Testis (tissue), 3 donors: Measurements from ENCODE around the gene DTNB. TPM values are rescaled to one million over a fixed set of nuclear protein-coding genes. Genes with fewer than 3 reads are reported as not detected.
A peak's percentile ranks its signal among the peaks of the same experiment; 100 is the strongest.

Experiments
- DNase-seq: peaks from one replicate; pipeline ENCODE4 v3.0.0-alpha.2; 2019
- H3K27ac ChIP-seq, 2 donors: fragments of 200-600 bp; sonication (generic); one replicate each; pipeline ENCODE4 v1.5.1; 2019
- H3K27me3 ChIP-seq: fragments of 200-600 bp; sonication (generic); one replicate; pipeline ENCODE4 v1.5.1; 2019
- H3K36me3 ChIP-seq: fragments of 200-600 bp; sonication (generic); one replicate; pipeline ENCODE4 v1.5.1; 2017; ENCODE audit warnings: low read depth; ENCODE audit errors: missing control alignments
- H3K4me1 ChIP-seq: fragments of 200-600 bp; sonication (generic); one replicate; pipeline ENCODE4 v1.5.1; 2019
- H3K4me3 ChIP-seq, 2 donors: fragments of 200-600 bp; sonication (generic); one replicate each; pipeline ENCODE4 v1.5.1; 2017 to 2019
- H3K9me3 ChIP-seq: fragments of 200-600 bp; sonication (generic); one replicate; pipeline ENCODE4 v1.5.1; 2017
- POLR2A ChIP-seq: fragments of 450-650 bp; IDR thresholded peaks from one replicate; pipeline ENCODE4 v1.6.1; 2017; ENCODE audit warnings: antibody characterized with exemption, mild to moderate bottlenecking, moderate library complexity
- WGBS, 2 donors: methylation state at CpG; one replicate each; pipeline ENCODE4 v1.1.5; 2018; 5-methylcytosine and 5-hydroxymethylcytosine counted together
- intact Hi-C: fragments of 100-400 bp; cut with DNase I; formaldehyde crosslinking; loops from one replicate; pipeline ENCODE4 v1.15.1; 2023; ENCODE audit warnings: low total_unique reads
- polyA plus RNA-seq: library from polyadenylated mRNA; stranded (reverse); fragments of 350-450 nt; fragmentation: Illumina TruSeq; extraction: RNeasy Lipid Tissue Mini Kit (QIAGEN cat#74804); gene quantifications from one replicate; pipeline ENCODE4 v1.2.3, GENCODE V29; 2014; ENCODE audit warnings: low read depth, low replicate concordance; ENCODE audit not compliant: insufficient read depth
- total RNA-seq, 2 donors: library from RNA; depleted of rRNA; stranded (reverse); fragments of >200 nt; gene quantifications; one replicate each; pipeline ENCODE4 v1.2.3, GENCODE V29; 2016
- TF ChIP-seq, protein P1 (sequence below), 3 experiments: fragments of 450-650 bp in 2 of 3; fragments of 200-600 bp in 1 of 3; sonication (generic) in 1 of 3; IDR thresholded peaks; one replicate each; pipeline ENCODE4 v1.5.1; 2016 to 2019; ENCODE audit warnings: antibody characterized with exemption in 3 of 3, mild to moderate bottlenecking in 2 of 3, moderate library complexity in 1 of 3

DTNB gene
- total and polyA plus RNA-seq, 3 donors from 2014 or later: 21.9 to 47.3 (median 45.1) TPM

DNA sequence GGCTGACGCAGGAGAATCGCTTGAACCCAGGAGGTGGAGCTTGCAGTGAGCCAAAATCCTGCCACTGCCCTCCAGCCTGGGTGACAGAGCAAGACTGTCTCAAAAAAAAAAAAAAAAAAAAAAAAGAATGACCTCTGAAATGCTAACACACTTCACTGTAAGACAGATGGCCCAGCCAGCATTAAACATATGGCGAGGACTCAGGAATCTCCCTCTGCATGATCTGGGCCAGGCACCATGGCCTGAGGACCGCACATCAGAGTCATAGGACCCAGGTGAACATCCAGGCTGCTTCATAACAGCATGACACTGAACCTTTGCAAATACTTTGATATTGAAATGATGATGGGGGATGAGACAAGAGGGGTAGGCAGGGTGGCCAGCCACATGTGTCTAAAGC, 275.6 kb downstream of the DTNB start:
- WGBS, 2 donors: 96 to 99% methylated on average over 4 of the region's 4 CpGs
- peak overlapping the region in 1 of 2 donors; percentile 3 for H3K27ac ChIP-seq
- no peak for DNase-seq
- no peaks in the 10 kb centered on the region for H3K27me3 ChIP-seq
- H3K4me3 ChIP-seq: no peak overlapping the region
- H3K36me3 ChIP-seq: no peaks in the 10 kb centered on the region
- TF ChIP-seq POLR2A: no peak
- TF ChIP-seq, protein P1, sequence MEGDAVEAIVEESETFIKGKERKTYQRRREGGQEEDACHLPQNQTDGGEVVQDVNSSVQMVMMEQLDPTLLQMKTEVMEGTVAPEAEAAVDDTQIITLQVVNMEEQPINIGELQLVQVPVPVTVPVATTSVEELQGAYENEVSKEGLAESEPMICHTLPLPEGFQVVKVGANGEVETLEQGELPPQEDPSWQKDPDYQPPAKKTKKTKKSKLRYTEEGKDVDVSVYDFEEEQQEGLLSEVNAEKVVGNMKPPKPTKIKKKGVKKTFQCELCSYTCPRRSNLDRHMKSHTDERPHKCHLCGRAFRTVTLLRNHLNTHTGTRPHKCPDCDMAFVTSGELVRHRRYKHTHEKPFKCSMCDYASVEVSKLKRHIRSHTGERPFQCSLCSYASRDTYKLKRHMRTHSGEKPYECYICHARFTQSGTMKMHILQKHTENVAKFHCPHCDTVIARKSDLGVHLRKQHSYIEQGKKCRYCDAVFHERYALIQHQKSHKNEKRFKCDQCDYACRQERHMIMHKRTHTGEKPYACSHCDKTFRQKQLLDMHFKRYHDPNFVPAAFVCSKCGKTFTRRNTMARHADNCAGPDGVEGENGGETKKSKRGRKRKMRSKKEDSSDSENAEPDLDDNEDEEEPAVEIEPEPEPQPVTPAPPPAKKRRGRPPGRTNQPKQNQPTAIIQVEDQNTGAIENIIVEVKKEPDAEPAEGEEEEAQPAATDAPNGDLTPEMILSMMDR (IDR thresholded peaks at IDR 0.05): no peak
- no peaks in the 10 kb centered on the region for H3K9me3 ChIP-seq
- intact Hi-C loops: no loop called here
- H3K4me1 ChIP-seq: peaks cover 25% of the 10 kb centered on the region

DNA sequence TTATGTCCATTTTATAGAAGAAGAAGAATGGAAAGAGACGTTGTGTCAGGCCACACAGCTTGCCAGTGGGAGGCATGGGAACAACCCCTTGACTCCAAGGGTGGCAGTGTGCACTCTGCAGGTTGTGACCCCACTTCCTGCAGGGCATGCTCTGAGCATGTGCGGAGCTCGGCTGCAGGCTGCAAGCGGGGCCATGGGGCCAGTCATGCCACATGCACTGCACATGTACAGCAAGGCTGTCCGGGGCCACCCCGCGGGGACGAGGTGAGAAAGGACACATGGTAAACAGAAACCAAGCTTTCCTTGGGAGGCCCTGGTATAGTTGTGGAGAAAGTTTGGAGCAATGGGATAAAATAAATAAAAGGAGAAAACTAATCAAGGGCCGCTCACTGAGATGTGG, 284.2 kb downstream of the DTNB start:
- no peaks in the 10 kb centered on the region for H3K27me3 ChIP-seq
- no peak for TF ChIP-seq POLR2A
- TF ChIP-seq, protein P1 (IDR thresholded peaks at IDR 0.05): no peak
- 96 to 97% methylated on average over 9 of the region's 9 CpGs for WGBS, 2 donors
- H3K9me3 ChIP-seq: no peaks in the 10 kb centered on the region
- H3K4me3 ChIP-seq: no peak overlapping the region
- DNase-seq: no peak
- H3K4me1 ChIP-seq: no peaks in the 10 kb centered on the region
- no peaks in the 10 kb centered on the region for H3K36me3 ChIP-seq
- no peak overlapping the region for H3K27ac ChIP-seq
- intact Hi-C loops: no loop called here

DNA sequence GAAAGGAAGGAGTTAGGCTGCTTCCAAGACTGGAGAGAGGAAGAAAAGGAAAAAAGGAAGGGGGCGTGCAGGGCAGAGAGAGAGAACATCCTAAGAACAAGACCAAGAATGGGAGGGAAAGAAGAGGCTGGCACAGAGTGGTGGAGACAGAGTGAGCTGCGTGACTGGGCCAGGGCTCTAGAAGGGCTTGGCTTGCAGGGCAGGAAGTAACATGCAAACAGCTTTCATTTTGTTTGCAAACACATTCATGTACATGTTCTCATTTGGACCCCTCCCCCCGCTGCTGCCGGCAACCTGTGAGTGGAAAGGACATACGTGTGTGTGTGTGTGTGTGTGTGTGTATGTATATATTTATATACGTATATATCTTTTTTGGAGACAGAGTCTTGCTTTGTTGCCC, 284.9 kb downstream of the DTNB start:
- Histone ChIP-seq H3K4me3 (no peak overlapping the region), H3K36me3 (no peaks in the 10 kb centered on the region), H3K27ac (no peak overlapping the region), H3K27me3 (no peaks in the 10 kb centered on the region), H3K9me3 (no peaks in the 10 kb centered on the region), H3K4me1 (no peaks in the 10 kb centered on the region)
- WGBS, 2 donors: 89 to 94% methylated on average over 6 of the region's 6 CpGs
- intact Hi-C loops: no loop called here
- no peak for TF ChIP-seq POLR2A
- TF ChIP-seq, protein P1 (IDR thresholded peaks at IDR 0.05): no peak
- no peak for DNase-seq

DNA sequence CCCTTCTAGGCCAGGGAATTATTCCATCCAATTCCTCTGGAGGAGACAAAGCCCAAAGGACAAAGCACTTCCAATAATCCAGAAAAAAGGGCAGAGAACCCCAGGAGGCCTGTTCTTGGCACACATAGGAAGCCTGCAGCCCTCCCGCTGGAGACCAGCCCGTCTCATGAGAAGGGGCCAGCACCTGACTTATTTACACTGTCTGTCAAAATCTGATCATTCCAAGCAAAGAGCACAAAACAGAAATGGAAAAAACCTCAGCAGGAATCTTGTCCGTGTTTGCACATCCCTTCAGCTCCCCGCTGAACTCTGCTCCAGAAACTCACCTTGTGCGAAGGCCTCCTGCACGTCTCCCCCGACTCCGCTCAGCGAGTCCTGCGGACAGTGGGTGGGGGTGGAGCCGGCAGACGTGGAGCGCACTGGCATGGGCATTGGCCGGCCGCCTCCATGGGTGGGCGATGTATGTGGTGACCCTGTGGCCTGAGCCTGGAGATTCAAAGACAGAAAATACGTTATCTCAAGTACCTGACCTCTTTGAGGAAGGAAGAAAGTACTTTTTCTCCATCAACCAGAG, 285.4 kb downstream of the DTNB start:
- 92 to 94% methylated on average over 13 to 17 of the region's 17 CpGs for WGBS, 2 donors
- no peak overlapping the region for H3K27ac ChIP-seq
- no peaks in the 10 kb centered on the region for H3K9me3 ChIP-seq
- H3K4me1 ChIP-seq: no peaks in the 10 kb centered on the region
- intact Hi-C loops: no loop called here
- no peak overlapping the region for H3K4me3 ChIP-seq
- H3K27me3 ChIP-seq: no peaks in the 10 kb centered on the region
- DNase-seq: no peak
- TF ChIP-seq POLR2A: no peak
- no peaks in the 10 kb centered on the region for H3K36me3 ChIP-seq

DNA sequence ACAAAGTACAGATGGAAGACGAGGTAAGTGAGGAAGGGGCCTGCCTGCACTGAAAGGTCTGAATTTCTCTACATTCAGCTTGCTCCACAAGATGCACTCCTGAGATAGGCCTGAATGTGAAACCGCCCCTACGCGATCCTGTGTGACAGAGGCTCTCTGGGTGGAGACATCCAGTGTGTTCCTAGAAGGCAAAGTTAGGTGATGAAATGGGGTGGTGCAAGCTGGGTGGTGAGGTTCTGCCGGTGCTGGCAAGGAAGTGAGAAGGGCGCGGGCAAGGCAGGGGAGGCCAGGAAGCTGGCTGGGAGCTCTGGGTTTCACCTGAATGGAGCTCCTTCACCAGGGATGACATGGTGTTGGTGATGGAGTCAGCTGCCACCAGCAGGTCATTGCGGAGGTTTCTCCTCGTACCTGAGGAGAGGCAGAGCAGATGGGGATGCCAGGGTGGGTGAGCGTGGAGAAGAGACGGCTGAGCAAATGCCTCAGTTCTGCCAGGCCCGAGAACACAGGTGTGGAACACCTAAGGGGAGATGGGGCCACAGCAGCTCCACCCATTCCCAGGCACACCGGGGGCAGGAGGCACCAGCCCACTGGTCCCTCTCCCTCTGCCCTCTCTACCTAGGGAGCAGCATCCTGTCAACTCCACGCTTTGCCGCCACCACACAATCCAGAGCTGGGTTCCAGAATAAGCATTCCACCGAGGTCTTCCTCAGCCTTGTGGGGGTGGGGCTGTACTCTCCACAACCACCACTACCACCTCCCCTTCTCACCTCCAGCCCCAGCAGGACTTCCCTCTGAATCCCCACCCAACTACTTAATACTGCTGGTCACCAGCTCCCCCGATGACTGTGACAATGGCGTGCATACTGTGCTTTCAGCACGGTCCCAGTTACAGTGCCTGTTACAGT, 286.2 kb downstream of the DTNB start:
- WGBS, 2 donors: 92% methylated on average over 15 to 19 of the region's 19 CpGs
- Histone ChIP-seq H3K9me3 (no peaks in the 10 kb centered on the region), H3K27ac (no peak overlapping the region), H3K36me3 (no peaks in the 10 kb centered on the region), H3K4me3 (no peak overlapping the region), H3K4me1 (no peaks in the 10 kb centered on the region), H3K27me3 (no peaks in the 10 kb centered on the region)
- intact Hi-C loops: no loop called here
- no peak for TF ChIP-seq POLR2A
- TF ChIP-seq, protein P1 (IDR thresholded peaks at IDR 0.05): no peak
- no peak for DNase-seq
